ENCODE data around the gene NR6A1.

DNA sequence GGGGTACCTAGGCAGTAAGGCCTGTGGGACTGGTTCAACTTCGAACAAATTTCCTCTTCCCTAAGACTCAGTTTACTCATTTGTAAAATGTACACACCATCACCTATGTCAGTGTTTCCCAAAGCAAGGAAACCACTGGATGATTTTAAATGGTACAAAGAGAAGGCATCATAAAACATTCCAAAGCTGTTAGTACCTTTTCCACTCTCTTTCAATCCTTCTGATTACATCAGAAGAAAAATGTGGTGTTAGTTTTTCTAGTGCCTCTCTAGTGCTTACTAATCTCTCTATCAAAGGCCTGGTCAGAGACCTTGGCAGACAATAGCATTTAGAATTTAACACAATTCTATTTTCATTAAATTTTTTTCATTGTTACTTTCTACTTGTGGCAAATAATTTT is 18.1 kb downstream of the NR6A1 start:
- TF ChIP-seq ZC3H10 (CRISPR knock-in tag; IDR thresholded peaks at IDR 0.05) (no peak), TOX (CRISPR knock-in tag; IDR thresholded peaks at IDR 0.05; ENCODE audit: borderline replicate concordance) (no peak)

Data from SK-N-SH treated with all-trans-retinoic acid at 6 μM for 48 hours (cell line).